Muscle layer of duodenum (tissue), 2 donors: ENCODE measurements around the gene NAA10.

Source experiments
- H3K27ac ChIP-seq: one replicate; pipeline ENCODE4 v1.7.0; 2013; ENCODE audit warnings: mild to moderate bottlenecking, low read length
- H3K27me3 ChIP-seq: one replicate; pipeline ENCODE4 v1.7.0; 2013; ENCODE audit warnings: low read depth, mild to moderate bottlenecking, control low read depth, low read length
- H3K36me3 ChIP-seq, 2 donors: one replicate each; pipeline ENCODE4 v1.7.0; 2013; ENCODE audit warnings: low read length in 2 of 2, control low read depth in 1 of 2, mild to moderate bottlenecking in 1 of 2; ENCODE audit not compliant: insufficient read depth in 2 of 2, control insufficient read depth in 1 of 2
- H3K4me1 ChIP-seq, 2 donors: one replicate each; pipeline ENCODE4 v1.7.0; 2013; ENCODE audit warnings: low read length in 2 of 2, mild to moderate bottlenecking in 2 of 2, control low read depth in 1 of 2, moderate library complexity in 1 of 2; ENCODE audit not compliant: insufficient read depth in 2 of 2, control insufficient read depth in 1 of 2
- H3K4me3 ChIP-seq, 2 donors: one replicate each; pipeline ENCODE4 v1.7.0; 2013; ENCODE audit warnings: low read length in 2 of 2, low read depth in 1 of 2, mild to moderate bottlenecking in 1 of 2
- H3K9me3 ChIP-seq, 2 donors: one replicate each; pipeline ENCODE4 v1.7.0; 2013; ENCODE audit warnings: low read length in 2 of 2, control low read depth in 1 of 2, mild to moderate bottlenecking in 1 of 2; ENCODE audit not compliant: control insufficient read depth in 1 of 2
- donor health status: healthy.

The NAA10 gene

DNA sequence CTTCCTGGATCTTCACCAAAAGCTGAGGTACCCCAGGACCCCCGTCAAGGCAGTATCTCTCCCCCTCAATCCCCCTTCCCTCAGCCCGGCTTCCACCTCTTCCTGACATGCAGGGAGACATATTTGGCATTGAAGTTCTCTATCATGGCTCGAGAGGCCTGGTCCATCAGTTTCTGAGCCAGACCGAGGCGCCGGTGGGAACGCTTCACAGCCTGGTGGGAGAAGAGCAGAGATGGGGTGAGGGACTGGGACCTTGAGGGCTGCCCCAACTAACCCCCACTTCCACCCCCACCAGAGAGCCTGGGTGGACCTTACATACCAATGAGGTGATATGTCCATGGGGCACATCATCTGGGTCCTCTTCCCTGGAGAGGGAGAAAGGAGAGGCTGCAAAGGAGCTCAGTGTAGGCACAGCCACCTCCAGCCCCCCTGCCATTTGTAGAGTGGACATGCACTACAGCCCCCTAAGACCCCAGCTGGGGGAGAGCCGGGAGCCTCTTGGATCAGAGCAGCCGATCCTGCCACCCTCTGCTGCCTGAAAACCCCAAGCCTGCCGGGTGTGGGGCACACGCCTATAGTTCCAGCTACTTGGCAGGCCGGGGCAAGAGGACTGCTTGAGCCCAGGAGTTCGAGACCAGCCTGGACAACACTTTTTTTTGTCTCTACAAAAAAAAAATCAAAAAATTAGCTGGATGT lies 2.5 kb downstream of the NAA10 start:
- Histone ChIP-seq H3K27ac (no peak overlapping the region), H3K4me1 (peaks cover 0 to 17% of the 10 kb centered on the region in 2 donors)

DNA sequence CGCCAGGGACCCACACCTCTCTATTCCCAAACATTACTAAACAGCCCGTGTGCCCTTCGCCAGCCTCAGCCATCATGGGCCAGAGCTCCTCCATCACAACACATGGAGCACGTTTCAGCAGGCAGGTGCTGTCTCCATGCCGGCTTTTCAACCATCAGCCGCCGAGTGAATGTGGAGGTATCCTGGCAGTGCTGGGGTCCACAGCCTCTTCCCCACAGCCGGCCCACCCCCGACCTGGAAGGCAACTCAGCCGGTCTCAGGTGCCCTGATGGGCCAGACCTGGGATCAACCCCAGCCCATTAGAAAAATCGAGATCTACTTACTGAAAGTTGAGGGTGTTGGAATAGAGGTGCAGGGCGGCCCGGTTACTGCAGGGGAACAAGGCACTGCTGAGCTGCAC lies 3.1 kb downstream of the NAA10 start:
- Histone ChIP-seq H3K36me3 (peaks cover 0 to 10% of the 10 kb centered on the region in 2 donors), H3K4me3 (no peak overlapping the region), H3K9me3 (no peaks in the 10 kb centered on the region), H3K27me3 (no peaks in the 10 kb centered on the region), H3K4me1 (peaks cover 0 to 22% of the 10 kb centered on the region in 2 donors), H3K27ac (no peak overlapping the region)

More for the DNA sequence above, 2.5 kb downstream of the NAA10 start:
- H3K36me3 ChIP-seq: peaks cover 0 to 10% of the 10 kb centered on the region in 2 donors
- H3K9me3 ChIP-seq: no peaks in the 10 kb centered on the region
- no peak overlapping the region for H3K4me3 ChIP-seq
- no peaks in the 10 kb centered on the region for H3K27me3 ChIP-seq

DNA sequence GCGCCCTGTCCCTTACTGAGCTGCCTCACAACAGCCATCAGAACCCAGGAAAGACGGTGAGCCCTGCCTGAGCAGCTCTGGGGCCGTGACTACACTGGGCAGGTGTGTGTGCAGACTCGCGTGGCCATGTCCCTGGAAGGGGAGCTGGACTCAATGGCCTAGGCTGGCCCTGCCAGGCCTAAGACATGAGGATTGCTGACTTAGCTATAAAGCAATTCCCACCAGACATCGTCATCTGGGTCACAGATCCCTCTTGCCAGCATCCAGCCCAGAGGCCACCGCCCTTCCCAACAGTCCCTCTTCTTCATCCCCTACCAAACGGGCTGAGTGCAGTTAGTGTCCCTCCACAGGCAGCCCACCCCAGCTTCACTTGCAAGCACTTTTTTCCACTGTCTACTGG lies 3.7 kb downstream of the NAA10 start:
- H3K4me1 ChIP-seq: peaks cover 0 to 26% of the 10 kb centered on the region in 2 donors
- H3K27me3 ChIP-seq: no peaks in the 10 kb centered on the region
- H3K36me3 ChIP-seq: peaks cover 0 to 10% of the 10 kb centered on the region in 2 donors
- no peak overlapping the region for H3K4me3 ChIP-seq
- H3K27ac ChIP-seq: no peak overlapping the region
- H3K9me3 ChIP-seq: no peaks in the 10 kb centered on the region

DNA sequence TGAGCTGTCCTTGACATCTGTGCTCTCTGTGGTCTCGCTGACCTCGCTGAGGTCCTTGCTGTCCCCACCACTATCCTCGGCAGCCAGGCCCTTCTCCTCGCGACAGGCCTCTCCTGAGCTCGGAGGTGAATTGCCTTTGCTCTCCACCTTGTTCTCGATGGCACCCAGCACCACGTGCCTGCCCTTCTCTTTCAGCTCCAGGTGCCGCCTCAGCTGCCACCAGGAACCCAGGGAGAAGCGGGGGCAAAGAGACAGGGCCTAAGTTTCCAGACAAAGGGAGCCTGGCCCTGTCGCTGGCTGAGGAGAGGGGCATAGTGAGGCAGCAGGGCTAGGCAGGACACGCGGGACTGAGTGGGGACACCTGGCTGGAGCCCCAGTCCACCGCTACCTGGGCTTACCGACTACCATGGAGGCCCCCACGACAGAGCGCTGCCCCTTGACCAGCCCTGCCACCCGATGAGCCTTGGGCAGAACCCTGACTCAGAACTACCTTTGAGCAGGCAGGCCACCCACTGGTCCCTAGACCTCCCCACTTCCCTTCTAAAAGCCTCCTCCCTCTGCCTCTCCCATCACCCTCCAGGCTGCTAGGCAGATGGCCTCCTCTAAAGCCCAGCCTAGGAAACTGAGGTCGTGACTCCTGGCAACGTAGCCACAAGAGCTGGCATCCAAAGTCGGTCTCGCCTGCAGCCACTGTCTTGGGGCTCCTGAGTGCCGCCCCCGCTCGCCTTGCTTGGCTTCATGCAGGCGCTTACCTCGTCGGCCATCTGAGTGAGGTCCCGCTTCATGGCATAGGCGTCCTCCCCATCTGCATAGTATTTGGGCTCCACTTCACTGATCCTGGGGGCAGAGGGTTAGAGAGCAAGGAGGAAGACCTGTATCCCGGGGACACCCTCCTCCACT lies 4.6 kb downstream of the NAA10 start:
- H3K27ac ChIP-seq: no peak overlapping the region

DNA sequence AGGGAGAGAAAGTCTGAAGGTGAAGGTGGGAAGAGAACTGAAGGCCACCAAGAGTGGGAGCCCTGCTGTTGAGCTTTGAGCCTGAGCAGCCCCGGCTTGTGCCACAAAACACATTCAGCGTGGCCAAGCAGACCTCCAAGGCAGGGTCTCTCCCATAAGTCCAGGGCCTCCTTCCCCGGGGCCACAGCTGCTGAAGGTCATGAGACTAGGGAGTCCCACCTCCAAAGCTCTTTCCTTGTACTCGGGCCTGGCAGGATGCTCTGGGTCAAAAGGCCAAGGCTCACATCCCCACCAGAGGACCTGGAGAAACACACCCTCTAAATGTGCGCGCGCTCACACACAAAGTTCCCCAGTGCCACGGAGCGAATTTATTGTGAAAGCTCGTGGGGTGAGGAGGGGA lies 5.3 kb downstream of the NAA10 start:
- H3K27ac ChIP-seq: no peak overlapping the region
- peaks cover 0 to 23% of the 10 kb centered on the region in 2 donors for H3K4me1 ChIP-seq
- no peak overlapping the region for H3K4me3 ChIP-seq
- no peaks in the 10 kb centered on the region for H3K27me3 ChIP-seq
- peaks cover 0 to 10% of the 10 kb centered on the region in 2 donors for H3K36me3 ChIP-seq
- no peaks in the 10 kb centered on the region for H3K9me3 ChIP-seq

More for the DNA sequence above, 4.6 kb downstream of the NAA10 start:
- Histone ChIP-seq H3K27me3 (no peaks in the 10 kb centered on the region), H3K36me3 (peaks cover 0 to 10% of the 10 kb centered on the region in 2 donors), H3K9me3 (no peaks in the 10 kb centered on the region), H3K4me3 (no peak overlapping the region), H3K4me1 (peaks cover 0 to 23% of the 10 kb centered on the region in 2 donors)

DNA sequence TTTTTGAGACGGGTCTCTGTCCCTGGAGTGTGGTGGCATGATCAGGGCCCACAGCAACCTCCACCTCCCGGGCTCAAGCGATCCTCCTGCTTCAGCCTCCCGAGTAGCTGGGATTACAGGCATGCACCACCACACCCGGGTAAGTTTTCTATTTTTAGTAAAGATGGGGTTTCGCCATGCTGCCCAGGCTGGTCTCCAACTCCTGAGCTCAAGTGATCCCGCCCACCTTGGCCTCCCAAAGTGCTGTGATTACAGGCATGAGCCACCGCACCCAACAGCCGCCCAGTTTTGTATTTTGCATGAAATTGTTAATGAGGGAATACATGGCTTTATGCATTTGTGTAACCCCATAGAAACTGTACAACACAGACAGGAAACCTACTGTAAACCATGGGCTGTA lies 6.0 kb downstream of the NAA10 start:
- H3K4me1 ChIP-seq: peaks cover 0 to 17% of the 10 kb centered on the region in 2 donors
- no peaks in the 10 kb centered on the region for H3K9me3 ChIP-seq
- H3K27ac ChIP-seq: no peak overlapping the region
- no peak overlapping the region for H3K4me3 ChIP-seq
- no peaks in the 10 kb centered on the region for H3K27me3 ChIP-seq
- H3K36me3 ChIP-seq: peaks cover 0 to 10% of the 10 kb centered on the region in 2 donors

DNA sequence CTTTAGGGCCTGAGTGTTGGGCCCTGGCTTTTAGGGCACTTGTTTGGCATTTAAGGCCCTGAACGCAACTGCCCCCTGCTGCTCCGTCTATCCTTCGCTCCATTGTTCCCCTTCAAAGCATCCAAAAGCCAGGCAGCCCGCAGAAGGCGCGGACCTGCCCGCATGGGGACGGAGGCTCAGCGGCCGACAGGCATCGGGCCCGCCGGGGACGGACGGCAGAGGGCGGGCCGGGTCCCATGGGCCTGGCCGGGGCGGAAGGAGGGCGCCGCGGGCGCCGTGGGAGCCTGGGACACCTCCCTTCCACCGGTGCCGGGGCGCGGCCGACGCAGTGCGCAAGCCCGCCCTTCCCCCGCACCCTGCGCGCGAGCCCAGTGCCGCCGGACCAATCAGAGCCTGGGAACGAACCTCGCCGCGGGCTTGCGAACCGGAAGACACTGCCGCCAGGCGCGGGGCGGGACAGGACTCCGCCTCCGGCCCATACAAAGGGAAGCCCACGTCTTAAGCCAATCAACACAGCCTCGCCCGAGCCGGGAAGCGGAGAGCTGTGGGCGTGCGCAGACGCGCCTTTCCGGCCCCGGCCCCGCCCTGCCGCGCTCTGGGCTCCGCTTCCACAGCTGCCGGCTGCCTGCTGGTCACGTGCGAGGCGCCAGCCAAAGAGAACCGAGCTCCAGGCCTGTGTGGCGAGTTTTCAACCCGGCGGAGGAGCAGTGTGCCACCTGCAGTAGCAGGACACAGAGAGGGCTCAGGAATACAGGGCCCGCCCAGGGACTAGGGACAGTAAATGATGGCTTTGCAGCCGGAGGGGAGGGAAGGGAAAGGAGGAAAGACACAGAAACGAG lies 6.7 kb downstream of the NAA10 start:
- Histone ChIP-seq H3K27me3 (no peaks in the 10 kb centered on the region), H3K9me3 (no peaks in the 10 kb centered on the region), H3K4me1 (peaks cover 0 to 19% of the 10 kb centered on the region in 2 donors), H3K4me3 (peak overlapping the region; percentile 59 to 75), H3K36me3 (peaks cover 0 to 10% of the 10 kb centered on the region in 2 donors), H3K27ac (peak overlapping the region; percentile 89)

DNA sequence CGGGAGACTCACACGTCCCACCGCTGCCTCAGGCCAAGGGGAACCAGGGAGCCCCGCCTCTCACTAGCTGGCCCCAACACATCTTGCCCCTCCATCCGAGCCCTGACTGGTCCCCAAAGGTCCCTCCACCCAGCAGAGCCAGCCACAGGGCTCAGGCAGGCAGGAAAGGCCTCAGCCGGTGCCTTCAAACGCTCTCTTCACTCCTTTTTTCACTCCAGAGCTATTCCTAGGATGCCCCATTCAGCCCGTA lies 7.2 kb downstream of the NAA10 start:
- Histone ChIP-seq H3K27me3 (no peaks in the 10 kb centered on the region), H3K9me3 (no peaks in the 10 kb centered on the region), H3K27ac (peak overlapping the region; percentile 89), H3K4me1 (peaks cover 0 to 24% of the 10 kb centered on the region in 2 donors), H3K4me3 (peak overlapping the region; percentile 59 to 75), H3K36me3 (peaks cover 0 to 10% of the 10 kb centered on the region in 2 donors)

DNA sequence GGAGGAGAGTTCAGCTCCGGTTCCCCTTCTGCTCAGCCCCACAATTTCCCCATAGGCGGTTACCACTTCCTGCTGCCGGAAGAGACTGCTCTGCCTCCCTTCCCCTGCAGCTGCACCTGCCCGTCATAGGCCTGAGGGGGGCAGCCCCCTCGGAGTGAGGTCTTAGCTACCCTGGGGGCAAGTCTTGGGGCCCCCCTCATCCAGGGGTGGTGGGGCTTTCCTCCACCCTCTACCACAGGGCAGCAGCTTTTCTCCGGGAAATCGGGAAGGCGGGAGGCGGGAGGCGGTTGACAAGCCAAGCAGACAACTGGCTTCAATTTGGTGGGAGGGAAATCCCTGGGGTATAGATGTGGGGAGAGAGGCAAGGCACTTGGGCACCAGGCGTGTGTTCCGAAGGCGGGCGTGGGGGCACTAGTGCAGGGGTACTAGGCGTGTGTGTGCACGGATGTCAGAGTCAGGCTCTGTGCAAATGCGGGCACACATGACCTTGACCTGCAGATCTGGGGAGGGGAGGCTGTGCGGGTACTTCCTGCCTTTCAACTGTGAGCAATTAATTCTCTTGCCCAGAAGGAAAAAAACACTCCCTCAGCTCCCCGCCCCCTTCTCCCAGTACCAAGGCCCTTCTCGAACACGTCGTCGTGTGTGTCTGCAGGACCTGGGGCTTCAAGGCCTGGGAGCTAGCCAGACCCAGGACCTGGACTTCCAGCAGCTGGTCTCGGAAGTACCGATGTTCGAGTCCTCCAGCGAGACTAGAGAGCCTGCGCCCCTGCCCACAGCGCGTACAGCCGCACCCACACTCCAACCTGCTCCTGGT lies 7.8 kb downstream of the NAA10 start:
- peak overlapping the region; percentile 59 to 75 for H3K4me3 ChIP-seq
- H3K27me3 ChIP-seq: no peaks in the 10 kb centered on the region
- H3K9me3 ChIP-seq: no peaks in the 10 kb centered on the region
- peak overlapping the region; percentile 89 for H3K27ac ChIP-seq
- peaks cover 0 to 27% of the 10 kb centered on the region in 2 donors for H3K4me1 ChIP-seq
- H3K36me3 ChIP-seq: peaks cover 0 to 10% of the 10 kb centered on the region in 2 donors

DNA sequence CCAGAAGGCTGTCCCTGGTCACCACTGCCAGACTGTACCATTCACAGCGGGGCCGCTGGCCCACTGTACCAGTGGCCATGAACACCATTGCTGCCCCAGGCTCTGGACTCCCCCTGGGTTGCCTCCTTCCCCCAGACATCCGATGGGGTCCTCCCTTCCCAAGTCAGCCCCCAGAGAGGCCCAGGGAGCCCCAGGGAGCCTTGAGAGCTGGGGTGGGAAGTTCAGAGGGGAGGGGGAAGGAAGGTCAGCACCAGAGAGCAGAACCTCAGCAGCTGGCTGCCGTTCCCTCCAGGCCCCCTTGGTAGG lies 8.3 kb downstream of the NAA10 start:
- H3K4me3 ChIP-seq: peak overlapping the region; percentile 59 to 75
- H3K9me3 ChIP-seq: no peaks in the 10 kb centered on the region
- peaks cover 0 to 7% of the 10 kb centered on the region in 2 donors for H3K36me3 ChIP-seq
- H3K4me1 ChIP-seq: peaks cover 0 to 33% of the 10 kb centered on the region in 2 donors
- H3K27me3 ChIP-seq: no peaks in the 10 kb centered on the region
- peak overlapping the region; percentile 89 for H3K27ac ChIP-seq
